Stomach (tissue), 9 donors: ENCODE measurements around the gene MMP28. TPM values are rescaled to one million over a fixed set of nuclear protein-coding genes. Genes with fewer than 3 reads are reported as not detected.

Experiments
- DNase-seq, 2 donors: peaks; one replicate each; pipeline versions ENCODE4 v3.0.0 to v3.0.0-alpha.2; 2013 to 2019
- H3K27ac ChIP-seq, 5 donors: fragments of 200-600 bp in 4 of 5; sonication (generic) in 4 of 5; one replicate each; pipeline ENCODE4 v1.5.1; 2013 to 2019; ENCODE audit warnings: mild to moderate bottlenecking in 1 of 5, moderate library complexity in 1 of 5
- H3K27me3 ChIP-seq, 3 donors: fragments of 200-600 bp; sonication (generic); one replicate each; pipeline ENCODE4 v1.5.1; 2017 to 2019; ENCODE audit warnings: mixed run types in 1 of 3
- H3K36me3 ChIP-seq, 4 donors: fragments of 200-600 bp; sonication (generic); 1 replicate in 3 of 4; 2 replicates in 1 of 4; pipeline ENCODE4 v1.5.1; 2016 to 2019
- H3K4me1 ChIP-seq, 4 donors: fragments of 200-600 bp; sonication (generic); one replicate each; pipeline ENCODE4 v1.5.1; 2016 to 2019
- H3K4me3 ChIP-seq, 4 donors: fragments of 200-600 bp; sonication (generic) in 3 of 4; one replicate each; pipeline ENCODE4 v1.5.1; 2016 to 2019; ENCODE audit warnings: mild to moderate bottlenecking in 1 of 4
- H3K9me3 ChIP-seq, 4 donors: fragments of 200-600 bp; sonication (generic); one replicate each; pipeline ENCODE4 v1.5.1; 2016 to 2019
- EP300 ChIP-seq: sonication (generic); formaldehyde crosslinking; IDR thresholded peaks from one replicate; pipeline ENCODE4 v1.6.1; 2017; ENCODE audit warnings: antibody characterized with exemption
- POLR2A ChIP-seq, 4 donors: fragments of 450-650 bp; IDR thresholded peaks; one replicate each; pipeline ENCODE4 v1.6.1; 2016; ENCODE audit warnings: antibody characterized with exemption in 4 of 4, control low read depth in 2 of 4, mild to moderate bottlenecking in 1 of 4, moderate library complexity in 1 of 4
- POLR2AphosphoS5 ChIP-seq, 3 donors: sonication (generic); formaldehyde crosslinking; IDR thresholded peaks; one replicate each; pipeline ENCODE4 v1.6.1; 2016; ENCODE audit warnings: antibody characterized with exemption in 3 of 3
- WGBS, 5 donors: extraction: QIAGEN DNeasy Blood & Tissue Kit in 3 of 5; methylation state at CpG; one replicate each; pipeline versions ENCODE4 v1.1.5 to v1.1.7; 2013 to 2018; 5-methylcytosine and 5-hydroxymethylcytosine counted together
- intact Hi-C: fragments of 100-400 bp; cut with DNase I; formaldehyde crosslinking; loops from one replicate; pipeline ENCODE4 v1.15.1; 2023; ENCODE audit warnings: low total_unique reads
- polyA plus RNA-seq, 3 donors: library from polyadenylated mRNA; stranded (reverse); fragments of 200-250 nt; gene quantifications; one replicate each; pipeline ENCODE4 v1.2.3, GENCODE V29; 2013
- total RNA-seq, 5 donors: library from RNA; depleted of rRNA; stranded (reverse); fragments of >200 nt; gene quantifications; one replicate each; pipeline versions ENCODE4 v1.1.0 to v1.2.3, GENCODE V29; 2014 to 2016
- TF ChIP-seq, protein P1 (sequence below), 7 experiments: fragments of 450-650 bp in 4 of 7; fragments of 200-600 bp in 3 of 7; sonication (generic) in 3 of 7; IDR thresholded peaks; one replicate each; pipeline ENCODE4 v1.5.1; 2016 to 2019; ENCODE audit warnings: antibody characterized with exemption in 7 of 7, control low read depth in 2 of 7, mild to moderate bottlenecking in 1 of 7
- donor health status: healthy with polysubstance abuse.
- donor health status: Bipolar disorder and iron deficiency.
- donor health status: healthy.

Gene MMP28
- total and polyA plus RNA-seq, 8 donors = 2.2 to 75.0 (median 19.6) TPM

DNA sequence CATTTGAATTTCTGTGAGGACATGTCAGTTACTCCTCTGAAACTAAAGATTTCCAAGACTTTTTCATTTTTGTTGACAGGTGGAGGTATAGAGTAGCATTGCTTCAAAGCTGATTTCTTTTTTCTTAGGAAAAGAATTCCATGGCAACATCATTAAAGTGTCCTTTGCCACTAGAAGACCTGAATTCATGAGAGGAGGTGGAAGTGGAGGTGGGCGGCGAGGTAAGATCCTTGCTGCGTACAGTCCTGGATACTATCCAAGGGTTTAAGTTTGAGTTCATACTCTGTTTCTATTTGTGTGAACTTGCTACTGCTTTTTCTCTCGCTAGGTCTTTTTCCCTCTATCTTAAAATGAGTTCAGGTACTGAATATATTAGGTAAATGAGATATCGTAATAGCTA is 46.8 kb upstream of the MMP28 start:
- no peaks in the 10 kb centered on the region for H3K4me1 ChIP-seq
- no peaks in the 10 kb centered on the region for H3K9me3 ChIP-seq
- no peak for TF ChIP-seq POLR2AphosphoS5 (IDR thresholded peaks at IDR 0.05)
- TF ChIP-seq POLR2A (IDR thresholded peaks at IDR 0.05) = no peak
- TF ChIP-seq EP300 = no peak
- TF ChIP-seq, protein P1, sequence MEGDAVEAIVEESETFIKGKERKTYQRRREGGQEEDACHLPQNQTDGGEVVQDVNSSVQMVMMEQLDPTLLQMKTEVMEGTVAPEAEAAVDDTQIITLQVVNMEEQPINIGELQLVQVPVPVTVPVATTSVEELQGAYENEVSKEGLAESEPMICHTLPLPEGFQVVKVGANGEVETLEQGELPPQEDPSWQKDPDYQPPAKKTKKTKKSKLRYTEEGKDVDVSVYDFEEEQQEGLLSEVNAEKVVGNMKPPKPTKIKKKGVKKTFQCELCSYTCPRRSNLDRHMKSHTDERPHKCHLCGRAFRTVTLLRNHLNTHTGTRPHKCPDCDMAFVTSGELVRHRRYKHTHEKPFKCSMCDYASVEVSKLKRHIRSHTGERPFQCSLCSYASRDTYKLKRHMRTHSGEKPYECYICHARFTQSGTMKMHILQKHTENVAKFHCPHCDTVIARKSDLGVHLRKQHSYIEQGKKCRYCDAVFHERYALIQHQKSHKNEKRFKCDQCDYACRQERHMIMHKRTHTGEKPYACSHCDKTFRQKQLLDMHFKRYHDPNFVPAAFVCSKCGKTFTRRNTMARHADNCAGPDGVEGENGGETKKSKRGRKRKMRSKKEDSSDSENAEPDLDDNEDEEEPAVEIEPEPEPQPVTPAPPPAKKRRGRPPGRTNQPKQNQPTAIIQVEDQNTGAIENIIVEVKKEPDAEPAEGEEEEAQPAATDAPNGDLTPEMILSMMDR (IDR thresholded peaks at IDR 0.05) = no peak
- H3K36me3 ChIP-seq = peaks cover 77 to 100% (median 100%) of the 10 kb centered on the region in 4 donors
- H3K27ac ChIP-seq = no peak overlapping the region
- H3K27me3 ChIP-seq = no peaks in the 10 kb centered on the region
- DNase-seq = no peak
- H3K4me3 ChIP-seq = no peak overlapping the region
- WGBS, 5 donors = 93 to 99% (median 97%) methylated on average over 5 of the region's 5 CpGs
- intact Hi-C loops = no loop called here

- H3K27ac ChIP-seq = no peak overlapping the region
Observed at GRCh38 chr17:35841505-35841904, 46.1 kb upstream of the MMP28 start.

GRCh38 chr17:35841101-35841500 is 45.7 kb upstream of the MMP28 start:
- DNase-seq = no peak
- H3K27me3 ChIP-seq = no peaks in the 10 kb centered on the region
- no peaks in the 10 kb centered on the region for H3K9me3 ChIP-seq
- WGBS, 5 donors = 64 to 95% (median 90%) methylated on average over 3 of the region's 3 CpGs
- no peak overlapping the region for H3K27ac ChIP-seq
- H3K36me3 ChIP-seq = peaks cover 88 to 100% (median 100%) of the 10 kb centered on the region in 4 donors
- no peaks in the 10 kb centered on the region for H3K4me1 ChIP-seq
- TF ChIP-seq POLR2AphosphoS5 (IDR thresholded peaks at IDR 0.05) (no peak), EP300 (no peak), POLR2A (IDR thresholded peaks at IDR 0.05) (no peak)
- TF ChIP-seq, protein P1 (IDR thresholded peaks at IDR 0.05) = no peak
- no peak overlapping the region for H3K4me3 ChIP-seq
- intact Hi-C loops = no loop called here

More at GRCh38 chr17:35841505-35841904, 46.1 kb upstream of the MMP28 start:
- no peaks in the 10 kb centered on the region for H3K4me1 ChIP-seq
- intact Hi-C loops = no loop called here
- H3K36me3 ChIP-seq = peaks cover 84 to 100% (median 100%) of the 10 kb centered on the region in 4 donors
- no peak for TF ChIP-seq POLR2A (IDR thresholded peaks at IDR 0.05)
- no peaks in the 10 kb centered on the region for H3K9me3 ChIP-seq
- no peaks in the 10 kb centered on the region for H3K27me3 ChIP-seq
- WGBS, 5 donors = 76 to 95% (median 90%) methylated on average over 4 of the region's 4 CpGs
- DNase-seq = no peak
- H3K4me3 ChIP-seq = no peak overlapping the region

GRCh38 chr17:35825206-35825605 is 29.8 kb upstream of the MMP28 start:
- intact Hi-C loops = no loop called here
- H3K9me3 ChIP-seq = no peaks in the 10 kb centered on the region
- peaks cover 30 to 100% (median 97%) of the 10 kb centered on the region in 4 donors for H3K36me3 ChIP-seq
- no peak overlapping the region for H3K27ac ChIP-seq
- 88 to 100% (median 97%) methylated on average over 1 of the region's 1 CpG for WGBS, 5 donors
- peaks cover 0 to 5% (median 0%) of the 10 kb centered on the region in 4 donors for H3K4me1 ChIP-seq
- no peaks in the 10 kb centered on the region for H3K27me3 ChIP-seq
- TF ChIP-seq, protein P1 (IDR thresholded peaks at IDR 0.05) = no peak
- TF ChIP-seq POLR2AphosphoS5 (IDR thresholded peaks at IDR 0.05) = no peak
- no peak for DNase-seq
- H3K4me3 ChIP-seq = no peak overlapping the region

GRCh38 chr17:35821308-35821707 is 25.9 kb upstream of the MMP28 start:
- Histone ChIP-seq H3K27ac (no peak overlapping the region), H3K4me3 (no peak overlapping the region), H3K4me1 (peaks cover 0 to 39% (median 10%) of the 10 kb centered on the region in 4 donors), H3K36me3 (peaks cover 21 to 90% (median 81%) of the 10 kb centered on the region in 4 donors), H3K9me3 (no peaks in the 10 kb centered on the region), H3K27me3 (no peaks in the 10 kb centered on the region)
- no peak for DNase-seq
- 85 to 91% (median 87%) methylated on average over 2 of the region's 2 CpGs for WGBS, 5 donors
- no peak for TF ChIP-seq EP300
- TF ChIP-seq POLR2A (IDR thresholded peaks at IDR 0.05) = no peak
- no peak for TF ChIP-seq POLR2AphosphoS5 (IDR thresholded peaks at IDR 0.05)
- intact Hi-C loops = no loop called here
